Femur (tissue), 1 donor: ENCODE results near the gene RNPEPL1.
"Not testable (repeated sequence)": the region's sequence is repeated elsewhere in the genome, so short reads cannot be mapped to it uniquely, and the experiment has no call there.

Experiments used
- DNase-seq: peaks from one replicate; pipeline ENCODE4 v3.0.0-alpha.2; 2017

Gene RNPEPL1, protein sequence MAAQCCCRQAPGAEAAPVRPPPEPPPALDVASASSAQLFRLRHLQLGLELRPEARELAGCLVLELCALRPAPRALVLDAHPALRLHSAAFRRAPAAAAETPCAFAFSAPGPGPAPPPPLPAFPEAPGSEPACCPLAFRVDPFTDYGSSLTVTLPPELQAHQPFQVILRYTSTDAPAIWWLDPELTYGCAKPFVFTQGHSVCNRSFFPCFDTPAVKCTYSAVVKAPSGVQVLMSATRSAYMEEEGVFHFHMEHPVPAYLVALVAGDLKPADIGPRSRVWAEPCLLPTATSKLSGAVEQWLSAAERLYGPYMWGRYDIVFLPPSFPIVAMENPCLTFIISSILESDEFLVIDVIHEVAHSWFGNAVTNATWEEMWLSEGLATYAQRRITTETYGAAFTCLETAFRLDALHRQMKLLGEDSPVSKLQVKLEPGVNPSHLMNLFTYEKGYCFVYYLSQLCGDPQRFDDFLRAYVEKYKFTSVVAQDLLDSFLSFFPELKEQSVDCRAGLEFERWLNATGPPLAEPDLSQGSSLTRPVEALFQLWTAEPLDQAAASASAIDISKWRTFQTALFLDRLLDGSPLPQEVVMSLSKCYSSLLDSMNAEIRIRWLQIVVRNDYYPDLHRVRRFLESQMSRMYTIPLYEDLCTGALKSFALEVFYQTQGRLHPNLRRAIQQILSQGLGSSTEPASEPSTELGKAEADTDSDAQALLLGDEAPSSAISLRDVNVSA

GRCh38 chr2:240567872-240568677 is at the start of gene RNPEPL1:
Gene RNPEPL1 (plus strand): TSS chr2:240568484. CDS start chr2:240568587, 103 bp downstream.
- peak; percentile 48 for DNase-seq

DNA sequence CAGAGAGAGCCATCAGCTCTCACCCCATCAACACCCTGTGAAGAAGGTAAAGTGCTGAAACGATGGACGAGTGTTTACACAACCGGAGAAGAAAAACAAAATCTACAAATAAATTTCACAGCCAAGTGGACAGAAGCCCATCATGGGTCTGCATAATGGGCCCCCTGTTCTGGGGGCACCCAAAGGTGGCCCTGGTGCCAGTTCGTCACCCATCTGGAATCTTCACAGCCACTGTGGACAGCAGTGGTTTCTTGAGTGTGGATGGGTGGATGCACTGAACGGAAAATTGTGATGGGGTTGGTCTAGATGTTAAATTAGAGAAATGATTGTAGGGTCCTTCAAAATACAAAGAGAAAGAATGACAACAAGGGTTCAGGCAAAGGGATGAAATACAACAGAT is 49.3 kb upstream of the RNPEPL1 start:
- no peak for DNase-seq

DNA sequence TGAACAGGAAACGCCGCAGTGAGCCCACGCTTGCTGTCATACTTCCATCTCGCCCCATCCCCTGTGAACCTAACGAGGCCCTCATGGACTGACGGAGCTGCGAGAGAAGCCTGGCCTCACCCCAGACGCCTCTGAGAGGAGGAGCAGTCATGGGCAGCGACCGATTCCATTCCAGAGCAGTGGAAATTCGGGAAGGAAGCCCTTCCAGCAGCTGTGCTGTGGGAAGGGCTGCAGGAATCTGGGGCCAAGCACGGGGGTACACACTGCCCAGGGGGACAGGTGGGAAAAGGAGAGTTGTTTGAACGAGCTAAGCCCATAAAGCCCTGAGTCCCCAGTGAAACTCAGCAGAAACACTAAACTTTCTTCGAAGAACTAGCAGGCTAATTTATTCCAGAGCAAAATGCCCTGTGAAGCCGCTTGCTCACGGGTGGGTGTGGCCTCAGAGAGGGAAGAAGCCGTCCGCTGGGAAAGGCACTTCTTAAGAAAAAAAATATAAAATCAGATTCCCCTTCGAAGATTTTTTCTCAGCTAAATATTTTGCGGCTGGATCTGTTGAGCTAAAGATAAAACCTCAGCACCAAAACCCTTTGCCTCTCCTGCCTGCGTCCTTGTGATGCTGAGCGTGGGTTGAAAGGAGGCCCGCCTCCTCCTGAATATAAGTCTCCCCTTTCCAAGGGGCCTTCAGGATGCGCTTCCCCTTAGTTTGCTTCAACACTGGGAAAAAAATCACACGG is 48.7 kb upstream of the RNPEPL1 start:
- DNase-seq = peak; percentile 39

- no peak for DNase-seq
Measured at GRCh38 chr2:240520130-240520973, 47.9 kb upstream of the RNPEPL1 start.

- DNase-seq = no peak
Measured at GRCh38 chr2:240520974-240521350, 47.3 kb upstream of the RNPEPL1 start.

GRCh38 chr2:240521885-240522284 is 46.4 kb upstream of the RNPEPL1 start:
- DNase-seq = not testable (repeated sequence)

GRCh38 chr2:240522406-240522805 is 45.9 kb upstream of the RNPEPL1 start:
- DNase-seq = no peak

- no peak for DNase-seq
Measured at GRCh38 chr2:240523451-240524281, 44.6 kb upstream of the RNPEPL1 start.

GRCh38 chr2:240524963-240525718 is 43.1 kb upstream of the RNPEPL1 start:
- DNase-seq = no peak

DNA sequence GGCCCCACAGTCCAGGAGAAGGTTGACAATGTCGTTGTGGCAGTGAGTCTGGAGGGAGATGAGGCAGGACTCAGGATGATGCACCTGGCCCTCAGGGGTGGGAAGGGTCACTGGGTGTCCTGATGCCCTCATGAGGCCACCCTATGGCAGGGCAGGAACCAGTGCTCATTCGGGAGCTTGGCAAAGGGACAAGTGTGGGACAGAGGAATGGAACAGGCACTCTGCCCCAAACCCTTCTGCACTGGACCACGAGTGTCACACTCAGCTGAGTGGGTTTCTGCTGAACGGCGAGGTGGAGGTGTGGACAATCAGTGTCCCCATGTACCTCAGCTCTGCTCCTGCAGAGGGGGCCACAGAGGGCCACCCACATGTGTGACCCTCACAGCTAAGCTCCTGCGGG is 42.5 kb upstream of the RNPEPL1 start:
- no peak for DNase-seq

GRCh38 chr2:240526521-240526920 is 41.8 kb upstream of the RNPEPL1 start:
- DNase-seq = no peak

- no peak for DNase-seq
Measured at GRCh38 chr2:240527153-240527750, 41.0 kb upstream of the RNPEPL1 start.

DNA sequence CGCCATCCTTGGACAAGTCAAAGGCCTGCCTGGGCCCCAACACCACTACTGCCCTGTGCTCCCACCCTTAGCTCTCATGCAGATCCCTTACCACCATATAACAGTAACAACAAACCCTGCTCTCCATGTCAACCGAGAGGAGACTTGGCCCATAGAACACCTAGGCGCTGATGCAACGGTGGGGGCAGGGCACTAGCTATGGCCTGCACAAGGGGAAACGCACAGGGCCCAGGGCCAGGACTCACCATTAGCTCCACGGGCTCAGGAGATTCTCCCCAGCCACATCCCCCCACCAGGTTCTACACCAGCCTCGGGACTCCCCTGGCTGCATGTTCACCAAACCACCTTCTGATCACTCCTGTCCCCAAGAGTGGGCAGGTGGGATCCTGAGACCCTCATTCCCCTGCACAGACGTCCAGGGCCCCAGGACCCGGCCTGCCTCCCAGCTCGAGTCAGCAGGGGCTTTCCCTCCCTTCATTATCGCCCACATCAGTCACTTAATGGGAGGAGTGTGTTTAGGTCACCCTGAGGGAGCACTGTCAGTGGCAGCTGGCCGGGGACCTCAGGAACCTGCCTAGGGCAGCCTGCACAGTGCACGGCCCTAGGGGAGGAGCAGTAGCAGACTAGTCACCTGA is 39.8 kb upstream of the RNPEPL1 start:
- no peak for DNase-seq

DNA sequence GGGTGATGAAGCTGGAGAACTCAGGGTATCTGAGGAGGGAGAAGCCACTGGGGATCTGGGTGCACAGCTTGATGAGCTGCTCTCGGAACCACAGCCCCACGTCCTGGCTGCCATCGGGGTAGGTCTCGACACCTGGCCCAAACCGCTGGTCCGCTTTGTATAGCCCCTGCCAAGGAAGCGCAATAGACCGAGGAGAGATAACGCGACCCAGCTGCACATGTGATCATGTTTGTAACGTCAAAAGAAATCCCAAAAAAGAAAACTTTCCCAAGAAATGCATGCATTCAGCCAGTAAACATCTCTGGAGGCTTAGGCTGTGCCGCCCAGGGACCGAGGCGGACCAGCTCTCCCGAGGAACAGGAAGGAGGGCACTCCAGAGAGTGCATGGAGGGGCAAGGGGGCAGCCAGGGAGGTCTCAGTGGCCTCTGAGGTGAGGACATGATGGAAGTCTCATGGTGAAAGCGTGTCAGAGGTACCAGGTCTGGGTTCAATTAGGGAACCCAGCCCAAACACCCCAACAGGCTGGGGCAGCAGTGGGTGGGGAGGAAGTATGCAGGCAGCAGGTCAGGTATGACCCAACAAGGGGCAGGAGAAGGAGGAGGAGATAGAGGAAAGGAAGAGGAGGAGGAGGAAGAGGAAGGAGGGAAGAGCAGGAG is 38.8 kb upstream of the RNPEPL1 start:
- DNase-seq = no peak

DNA sequence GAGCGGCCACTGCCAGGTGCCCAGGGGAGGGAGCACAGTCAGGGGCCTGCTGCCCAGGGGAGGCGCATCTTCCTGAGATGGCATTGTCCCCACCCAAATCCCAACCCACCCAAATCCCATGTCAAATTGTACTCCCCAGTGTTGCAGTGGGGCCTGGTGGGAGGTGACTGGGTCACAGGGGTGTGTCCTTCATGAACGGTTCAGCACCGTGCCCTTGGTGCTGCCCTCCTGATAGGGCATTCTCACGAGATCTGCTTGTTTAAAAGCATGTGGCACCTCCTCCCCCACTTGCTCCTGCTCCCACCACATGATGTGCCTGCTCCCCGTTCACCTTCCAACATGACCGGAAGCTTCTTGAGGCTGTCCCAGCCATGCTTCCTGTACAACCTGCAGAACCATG is 38.1 kb upstream of the RNPEPL1 start:
- DNase-seq = no peak

GRCh38 chr2:240531038-240531437 is 37.2 kb upstream of the RNPEPL1 start:
- DNase-seq = no peak

DNA sequence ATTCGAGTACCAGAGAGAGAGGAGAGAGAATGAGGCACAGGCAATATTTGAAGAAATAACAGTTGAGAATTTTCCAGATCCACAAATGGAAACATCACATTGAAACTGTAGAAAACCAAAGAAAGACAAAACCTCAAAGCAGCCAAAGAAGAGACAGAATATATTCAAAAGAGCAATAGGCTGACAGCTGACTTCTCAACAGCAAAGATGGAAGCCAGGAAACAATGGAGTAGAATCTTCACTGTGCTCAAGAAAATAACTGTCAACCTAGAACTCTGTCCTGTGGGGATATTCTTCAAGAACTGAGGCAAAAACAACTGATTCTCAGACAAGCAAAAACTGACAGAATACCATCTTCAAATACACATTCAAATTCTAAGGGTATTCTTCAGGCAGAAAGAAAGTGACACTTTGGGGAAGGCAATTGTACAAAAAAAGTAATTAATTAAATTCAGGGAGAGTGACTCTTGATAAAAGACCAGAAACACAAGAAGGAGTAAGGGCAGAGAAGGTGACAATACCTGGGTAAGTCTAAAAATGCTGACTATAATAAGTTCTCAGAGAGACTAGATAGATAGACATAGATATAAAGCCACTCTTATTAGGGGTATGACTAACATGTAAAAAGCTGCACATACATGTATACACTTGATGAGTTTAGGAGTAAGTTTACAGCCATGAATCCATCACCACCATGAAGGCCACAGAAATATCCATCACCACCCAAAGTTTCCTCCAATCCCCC is 36.1 kb upstream of the RNPEPL1 start:
- no peak for DNase-seq
